A549 (cell line): ENCODE results near the gene WFDC12. TPM values are rescaled to one million over a fixed set of nuclear protein-coding genes. Genes with fewer than 3 reads are reported as not detected.

Experiments used
- ATAC-seq, 2 experiments: fragments of 200-7000 bp in 1 of 2; fragments of >200 bp in 1 of 2; cut with Nextera tagmentation in 1 of 2; cut with Tn5 transposase in 1 of 2; 3 replicates each; pipeline versions ENCODE4 v1.8.0 to v1.9.1; 2018 to 2020; ENCODE audit warnings: mild to moderate bottlenecking in 1 of 2, moderate library complexity in 1 of 2
- CTCF ChIA-PET: fragments of 300-600 bp; sonication (Branson Sonifier 250); formaldehyde crosslinking; extraction: SDS; loops from one replicate; lab custom pipeline; 2021; ENCODE audit warnings: antibody characterized with exemption, inconsistent platforms; lab: Yijun Ruan, JAX
- POLR2A ChIA-PET: fragments of 350-600 bp; formaldehyde crosslinking; extraction: SDS; loops from one replicate; lab custom pipeline; 2021; ENCODE audit warnings: antibody characterized with exemption, inconsistent platforms; lab: Yijun Ruan, JAX
- DNase-seq, 2 experiments: peaks; one replicate each; pipeline versions ENCODE4 v3.0.0 to v3.0.0-alpha.2; 2011 to 2016; ENCODE audit warnings: low read depth in 1 of 2, low spot score in 1 of 2
- FAIRE-seq: peaks from 2 replicates; lab custom pipeline; 2011; peaks lifted over from hg19 to GRCh38; lab: Jason Lieb, UNC
- H3K27ac ChIP-seq, 2 experiments: fragments of >200 bp; sonication (Bioruptor Twin); formaldehyde crosslinking; 3 replicates each; pipeline ENCODE4 v1.5.1; 2016 to 2017
- H3K4me1 ChIP-seq: fragments of >200 bp; sonication (Bioruptor Twin); formaldehyde crosslinking; 3 replicates; pipeline ENCODE4 v1.6.1; 2016
- H3K4me2 ChIP-seq: fragments of >200 bp; sonication (Bioruptor Twin); formaldehyde crosslinking; 3 replicates; pipeline ENCODE4 v1.6.1; 2016
- H3K4me3 ChIP-seq: fragments of >200 bp; sonication (Bioruptor Twin); formaldehyde crosslinking; 3 replicates; pipeline ENCODE4 v1.5.1; 2016
- H3K9me3 ChIP-seq: fragments of >200 bp; sonication (Bioruptor Twin); formaldehyde crosslinking; 3 replicates; pipeline ENCODE4 v1.6.1; 2016
- ATOH8 ChIP-seq: fragments of 250-450 bp; sonication (Bioruptor Pico); IDR thresholded peaks from 2 replicates; pipeline ENCODE4 v1.5.0; 2020; ENCODE audit warnings: low read depth, mild to moderate bottlenecking, moderate library complexity
- BCL3 ChIP-seq: fragments of >200 bp; sonication (Bioruptor Twin); formaldehyde crosslinking; IDR thresholded peaks from 3 replicates; pipeline ENCODE4 v1.6.1; 2016
- BHLHE40 ChIP-seq: IDR thresholded peaks from 2 replicates; pipeline ENCODE4 v1.6.1; 2012; ENCODE audit warnings: low read depth, low read length, inconsistent platforms
- CBX2 ChIP-seq: fragments of 200-600 bp; sonication (generic); IDR thresholded peaks from 2 replicates; pipeline ENCODE4 v1.6.1; 2016; ENCODE audit warnings: low read depth, mild to moderate bottlenecking, borderline replicate concordance
- CEBPB ChIP-seq, 2 experiments: fragments of >200 bp in 1 of 2; sonication (Bioruptor Twin) in 1 of 2; formaldehyde crosslinking in 1 of 2; IDR thresholded peaks; 2 replicates each; pipeline ENCODE4 v1.6.1; 2012 to 2016
- CHD2 ChIP-seq: fragments of 150-350 bp; IDR thresholded peaks from 2 replicates; pipeline ENCODE4 v1.6.1; 2014; ENCODE audit warnings: low read length; ENCODE audit not compliant: partially characterized antibody
- CHD4 ChIP-seq: fragments of 200-600 bp; sonication (generic); IDR thresholded peaks from 2 replicates; pipeline ENCODE4 v1.6.1; 2016; ENCODE audit warnings: antibody characterized with exemption, mild to moderate bottlenecking, borderline replicate concordance
- E2F6 ChIP-seq: IDR thresholded peaks from 2 replicates; pipeline ENCODE4 v1.6.1; 2012; ENCODE audit warnings: low read depth, borderline replicate concordance
- ELK1 ChIP-seq: fragments of 150-350 bp; IDR thresholded peaks from 2 replicates; pipeline ENCODE4 v1.6.1; 2014; ENCODE audit warnings: low read depth, mild to moderate bottlenecking, low read length
- EP300 ChIP-seq, 2 experiments: fragments of >200 bp; sonication (Bioruptor Twin); formaldehyde crosslinking; IDR thresholded peaks; 2 replicates in 1 of 2; 3 replicates in 1 of 2; pipeline ENCODE4 v1.6.1; 2016 to 2017
- FOSB ChIP-seq: fragments of 250-450 bp; sonication (Bioruptor Pico); IDR thresholded peaks from 2 replicates; pipeline ENCODE4 v1.5.0; 2020; ENCODE audit warnings: mild to moderate bottlenecking, moderate library complexity
- FOXS1 ChIP-seq: fragments of 250-450 bp; sonication (Bioruptor Pico); IDR thresholded peaks from 2 replicates; pipeline ENCODE4 v1.5.0; 2020; ENCODE audit warnings: mild to moderate bottlenecking, moderate library complexity
- HEYL ChIP-seq: fragments of 250-450 bp; sonication (Bioruptor Pico); IDR thresholded peaks from 2 replicates; pipeline ENCODE4 v1.8.0; 2021; ENCODE audit warnings: mild to moderate bottlenecking, moderate library complexity
- HOXB5 ChIP-seq: fragments of 250-450 bp; sonication (Bioruptor Pico); IDR thresholded peaks from 2 replicates; pipeline ENCODE4 v1.5.0; 2020; ENCODE audit warnings: mild to moderate bottlenecking, moderate library complexity
- MYC ChIP-seq: IDR thresholded peaks from 2 replicates; pipeline ENCODE4 v1.6.1; 2012; ENCODE audit warnings: mild to moderate bottlenecking, inconsistent platforms, low read length, improper control_type of control experiment, borderline replicate concordance
- NPAS2 ChIP-seq: fragments of 250-450 bp; sonication (Bioruptor Pico); IDR thresholded peaks from 2 replicates; pipeline ENCODE4 v1.8.0; 2022; ENCODE audit warnings: mild to moderate bottlenecking, moderate library complexity, borderline replicate concordance
- NR3C1 ChIP-seq: fragments of >200 bp; sonication (Bioruptor Twin); formaldehyde crosslinking; IDR thresholded peaks from 3 replicates; pipeline ENCODE4 v1.6.1; 2017
- PBX3 ChIP-seq: IDR thresholded peaks from 2 replicates; pipeline ENCODE4 v1.6.1; 2012
- POLR2A ChIP-seq: IDR thresholded peaks from 2 replicates; pipeline ENCODE4 v1.6.1; 2012; ENCODE audit warnings: mild to moderate bottlenecking, low read length
- POLR2AphosphoS2 ChIP-seq: conservative IDR thresholded peaks from 2 replicates; pipeline ENCODE4 v1.6.1; 2012; ENCODE audit warnings: low read length, improper control_type of control experiment, inconsistent platforms
- RAD21 ChIP-seq, 2 experiments: fragments of >200 bp in 1 of 2; sonication (Bioruptor Twin) in 1 of 2; formaldehyde crosslinking in 1 of 2; IDR thresholded peaks in 1 of 2; conservative IDR thresholded peaks in 1 of 2; 2 replicates in 1 of 2; 3 replicates in 1 of 2; pipeline ENCODE4 v1.6.1; 2012 to 2018; ENCODE audit warnings: inconsistent platforms in 1 of 2
- RCOR1 ChIP-seq: fragments of 150-350 bp; IDR thresholded peaks from 2 replicates; pipeline ENCODE4 v1.6.1; 2014; ENCODE audit warnings: antibody characterized with exemption, low read length, low read depth
- SREBF2 ChIP-seq: fragments of 450-650 bp; IDR thresholded peaks from 2 replicates; pipeline ENCODE4 v1.6.1; 2014; ENCODE audit warnings: mild to moderate bottlenecking, moderate library complexity
- TP53 ChIP-seq: fragments of 250-450 bp; sonication (Bioruptor Pico); IDR thresholded peaks from 2 replicates; pipeline ENCODE4 v1.5.0; 2021; ENCODE audit warnings: mild to moderate bottlenecking, moderate library complexity
- USF2 ChIP-seq: fragments of 450-650 bp; IDR thresholded peaks from 2 replicates; pipeline ENCODE4 v1.6.1; 2014; ENCODE audit warnings: antibody characterized with exemption
- WGBS: methylation state at CpG from one replicate; pipeline ENCODE4 v1.1.6; 2017; ENCODE audit errors: missing lambda C conversion rate; 5-methylcytosine and 5-hydroxymethylcytosine counted together
- polyA plus RNA-seq, 4 experiments: library from polyadenylated mRNA; depleted of rRNA in 3 of 4; stranded (reverse); fragments of >200 nt; fragmentation: RNase III in 1 of 4; extraction: RNeasy Plus Mini Kit Qiagen cat#74134 plus additional on column Dnase treatment in 1 of 4; gene quantifications; 2 replicates in 3 of 4; 3 replicates in 1 of 4; pipeline ENCODE4 v1.2.3, GENCODE V29; 2011 to 2017

WFDC12 gene
- polyA plus RNA-seq, 2 of the 4 experiments (the other 2 are of a cell fraction) = not detected

- no peak for TF ChIP-seq FOSB (CRISPR knock-in tag)
- no peak for TF ChIP-seq MYC
- no peak for TF ChIP-seq FOXS1
Measured at GRCh38 chr20:45110301-45110700, 14.0 kb downstream of the WFDC12 start (continued).

GRCh38 chr20:45109634-45110033 lies 14.6 kb downstream of the WFDC12 start:
- H3K9me3 ChIP-seq = no peaks in the 10 kb centered on the region
- H3K4me3 ChIP-seq = no peak overlapping the region
- CTCF ChIA-PET = interaction anchor here (1.0 to 13.7 kb wide), 11 partner anchors 10 to 185 kb away, joined by 3 to 155 read pairs (median 7); no protein-coding TSS in a partner anchor
- TF ChIP-seq TP53 (CRISPR knock-in tag) = no peak
- TF ChIP-seq USF2 = no peak
- no peak for TF ChIP-seq NR3C1
- no peak for TF ChIP-seq ATOH8
- TF ChIP-seq HOXB5 = no peak
- no peak for TF ChIP-seq HEYL (CRISPR knock-in tag)
- TF ChIP-seq SREBF2 = no peak
- no peak for TF ChIP-seq NPAS2
- TF ChIP-seq RAD21 (conservative IDR thresholded peaks at IDR 0.05 in 1 of 2, IDR thresholded peaks at IDR 0.05 in 1 of 2) = no peak
- no peak for TF ChIP-seq CBX2
- no peak overlapping the region for H3K27ac ChIP-seq
- DNase-seq = no peak
- FAIRE-seq = no peak
- ATAC-seq = no peak
- POLR2A ChIA-PET = no interaction called here
- 50% methylated on average over 8 of the region's 8 CpGs for WGBS
- H3K4me2 ChIP-seq = no peak overlapping the region
- no peaks in the 10 kb centered on the region for H3K4me1 ChIP-seq

- no peak overlapping the region for H3K27ac ChIP-seq
- H3K4me1 ChIP-seq = no peaks in the 10 kb centered on the region
- ATAC-seq (no peak), DNase-seq (no peak), FAIRE-seq (no peak)
- no peak overlapping the region for H3K4me2 ChIP-seq
- H3K9me3 ChIP-seq = no peaks in the 10 kb centered on the region
- 25% methylated on average over 2 of the region's 2 CpGs for WGBS
- POLR2A ChIA-PET = no interaction called here
- no peak overlapping the region for H3K4me3 ChIP-seq
- TF ChIP-seq CEBPB (IDR thresholded peaks at IDR 0.05) (no peak), USF2 (peak; percentile 64), ELK1 (no peak)
- CTCF ChIA-PET = interaction anchor here (1.3 to 13.7 kb wide), 6 partner anchors 10 to 189 kb away, joined by 4 to 155 read pairs (median 12); partner anchors contain the start of gene WFDC5
Measured at GRCh38 chr20:45105317-45105716, 18.9 kb downstream of the WFDC12 start.

GRCh38 chr20:45104786-45105185 lies 19.5 kb downstream of the WFDC12 start:
- Histone ChIP-seq H3K4me3 (no peak overlapping the region), H3K9me3 (no peaks in the 10 kb centered on the region), H3K4me2 (no peak overlapping the region), H3K4me1 (no peaks in the 10 kb centered on the region), H3K27ac (no peak overlapping the region)
- POLR2A ChIA-PET = no interaction called here
- ATAC-seq = no peak
- 36% methylated on average over 5 of the region's 5 CpGs for WGBS
- CTCF ChIA-PET = interaction anchor here (0.9 to 13.7 kb wide), 6 partner anchors 9 to 94 kb away, joined by 3 to 155 read pairs (median 4); no protein-coding TSS in a partner anchor
- no peak for FAIRE-seq
- no peak for DNase-seq
- TF ChIP-seq E2F6 (no peak), HOXB5 (no peak), CHD2 (no peak), CHD4 (no peak), PBX3 (no peak), EP300 (IDR thresholded peaks at IDR 0.05) (no peak), BCL3 (no peak), BHLHE40 (no peak), ATOH8 (no peak), RCOR1 (no peak), FOSB (CRISPR knock-in tag) (no peak), POLR2A (no peak), POLR2AphosphoS2 (no peak)
